IMR-90 (cell line): ENCODE measurements around the gene KCNMA1. TPM values are rescaled to one million over a fixed set of nuclear protein-coding genes. Genes with fewer than 3 reads are reported as not detected.

Source experiments
- ATAC-seq: fragments of 200-7000 bp; cut with Tn5 transposase; 2 replicates; pipeline ENCODE4 v1.9.1; 2020; ENCODE audit warnings: low read depth, mild to moderate bottlenecking, moderate library complexity
- BruUV-seq: library from RNA; stranded (reverse); fragments of 400-500 nt; replicated peaks from 2 replicates; lab custom pipeline; 2021; lab: Mats Ljungman, UMichigan
- CTCF ChIA-PET: fragments of 300-600 bp; formaldehyde crosslinking; extraction: SDS; loops from one replicate; lab custom pipeline; 2021; ENCODE audit warnings: antibody characterized with exemption; lab: Yijun Ruan, JAX
- POLR2A ChIA-PET: fragments of 300-600 bp; sonication (Branson Sonifier 250); formaldehyde crosslinking; loops from one replicate; lab custom pipeline; 2022; ENCODE audit warnings: antibody characterized with exemption; ENCODE audit not compliant: unreplicated experiment; lab: Charles Lee
- DNase-seq: peaks from one replicate; pipeline ENCODE4 v3.0.0; 2013
- H2AFZ ChIP-seq: replicated peaks from 2 replicates; pipeline ENCODE3; 2013; ENCODE audit warnings: low read length, mild to moderate bottlenecking; ENCODE audit not compliant: poor library complexity
- H2AK5ac ChIP-seq: 2 replicates; pipeline ENCODE4 v1.6.1; 2013; ENCODE audit warnings: low read depth, low read length, inconsistent platforms
- H2AK9ac ChIP-seq: replicated peaks from 2 replicates; pipeline ENCODE3; 2013; ENCODE audit warnings: mild to moderate bottlenecking, low read depth, low read length, moderate library complexity; ENCODE audit not compliant: poor library complexity
- H2BK120ac ChIP-seq: 2 replicates; pipeline ENCODE4 v1.6.1; 2013; ENCODE audit warnings: low read depth, low read length, inconsistent platforms
- H2BK15ac ChIP-seq: 3 replicates; pipeline ENCODE4 v1.6.1; 2013; ENCODE audit warnings: low read depth, low read length, inconsistent platforms
- H2BK20ac ChIP-seq: 2 replicates; pipeline ENCODE4 v1.6.1; 2013; ENCODE audit warnings: low read depth, mild to moderate bottlenecking, inconsistent platforms, low read length, moderate library complexity
- H2BK5ac ChIP-seq: 2 replicates; pipeline ENCODE4 v1.6.1; 2013; ENCODE audit warnings: mild to moderate bottlenecking, low read depth, low read length, inconsistent platforms; ENCODE audit not compliant: poor library complexity, severe bottlenecking
- H3K14ac ChIP-seq: replicated peaks from 2 replicates; pipeline ENCODE4 v1.6.1; 2013; ENCODE audit warnings: low read depth, low read length, inconsistent platforms
- H3K18ac ChIP-seq: 2 replicates; pipeline ENCODE4 v1.6.1; 2013; ENCODE audit warnings: low read depth, low read length, control low read depth
- H3K23ac ChIP-seq: 2 replicates; pipeline ENCODE4 v1.6.1; 2013; ENCODE audit warnings: low read depth, low read length, inconsistent platforms
- H3K27ac ChIP-seq: 2 replicates; pipeline ENCODE4 v1.5.1; 2013; ENCODE audit warnings: mild to moderate bottlenecking, control low read depth, low read length; ENCODE audit not compliant: insufficient read depth
- H3K27me3 ChIP-seq: 2 replicates; pipeline ENCODE4 v1.6.1; 2013; ENCODE audit warnings: low read length; ENCODE audit not compliant: control insufficient read depth, insufficient read depth
- H3K36me3 ChIP-seq: 2 replicates; pipeline ENCODE4 v1.6.1; 2013; ENCODE audit warnings: low read length, mixed read lengths; ENCODE audit not compliant: control insufficient read depth, insufficient read depth
- H3K4ac ChIP-seq: 2 replicates; pipeline ENCODE4 v1.6.1; 2013; ENCODE audit warnings: low read depth, low read length, inconsistent platforms
- H3K4me1 ChIP-seq: 2 replicates; pipeline ENCODE4 v1.6.1; 2013; ENCODE audit warnings: low read length, mixed read lengths; ENCODE audit not compliant: control insufficient read depth, insufficient read depth
- H3K4me2 ChIP-seq: 2 replicates; pipeline ENCODE4 v1.6.1; 2013; ENCODE audit warnings: low read depth, mild to moderate bottlenecking, control low read depth, low read length, moderate library complexity
- H3K4me3 ChIP-seq: 2 replicates; pipeline ENCODE4 v1.5.1; 2013; ENCODE audit warnings: low read depth, mild to moderate bottlenecking, control low read depth, low read length, moderate library complexity; ENCODE audit not compliant: insufficient read depth
- H3K56ac ChIP-seq: 2 replicates; pipeline ENCODE4 v1.6.1; 2013; ENCODE audit warnings: low read length, inconsistent platforms; ENCODE audit not compliant: insufficient read depth; ENCODE audit errors: extremely low read depth
- H3K79me1 ChIP-seq, 2 experiments: 2 replicates each; pipeline ENCODE4 v1.6.1; 2013; ENCODE audit warnings: low read length in 2 of 2, inconsistent platforms in 1 of 2, low read depth in 1 of 2
- H3K9ac ChIP-seq: 2 replicates; pipeline ENCODE4 v1.6.1; 2013; ENCODE audit warnings: low read depth, low read length, control low read depth
- H3K9me1 ChIP-seq: 2 replicates; pipeline ENCODE4 v1.6.1; 2013; ENCODE audit warnings: low read length, inconsistent platforms; ENCODE audit not compliant: insufficient read depth
- H3K9me3 ChIP-seq: 2 replicates; pipeline ENCODE4 v1.6.1; 2013; ENCODE audit warnings: low read length; ENCODE audit not compliant: control insufficient read depth, insufficient read depth
- H4K20me1 ChIP-seq: 2 replicates; pipeline ENCODE4 v1.6.1; 2013; ENCODE audit warnings: low read length, inconsistent platforms; ENCODE audit not compliant: insufficient read depth
- H4K5ac ChIP-seq: 2 replicates; pipeline ENCODE4 v1.6.1; 2013; ENCODE audit warnings: mild to moderate bottlenecking, low read depth, low read length, control low read depth
- H4K8ac ChIP-seq, 2 experiments: 2 replicates each; pipeline ENCODE4 v1.6.1; 2013; ENCODE audit warnings: low read depth in 2 of 2, low read length in 2 of 2, control low read depth in 1 of 2, inconsistent platforms in 1 of 2
- H4K91ac ChIP-seq: 2 replicates; pipeline ENCODE4 v1.6.1; 2013; ENCODE audit warnings: low read depth, low read length, inconsistent platforms; ENCODE audit not compliant: insufficient read depth
- BHLHE40 ChIP-seq: fragments of 150-350 bp; IDR thresholded peaks from 2 replicates; pipeline ENCODE4 v1.6.1; 2016; ENCODE audit warnings: mild to moderate bottlenecking, low read depth, low read length
- CHD1 ChIP-seq: IDR thresholded peaks from 2 replicates; pipeline ENCODE4 v1.6.1; 2012; ENCODE audit warnings: low read depth, low read length, improper control_type of control experiment
- CTCF ChIP-seq: conservative IDR thresholded peaks from 2 replicates; pipeline ENCODE4 v1.5.1; 2012; ENCODE audit warnings: mild to moderate bottlenecking, low read depth, low read length, improper control_type of control experiment
- FOS ChIP-seq: fragments of 150-350 bp; IDR thresholded peaks from 2 replicates; pipeline ENCODE4 v1.6.1; 2016; ENCODE audit warnings: low read depth, low read length
- MAFK ChIP-seq: IDR thresholded peaks from 2 replicates; pipeline ENCODE4 v1.6.1; 2012; ENCODE audit warnings: low read depth, low read length, improper control_type of control experiment
- MAZ ChIP-seq: IDR thresholded peaks from 2 replicates; pipeline ENCODE4 v1.6.1; 2012; ENCODE audit warnings: low read depth, mild to moderate bottlenecking, low read length, improper control_type of control experiment, moderate library complexity, borderline replicate concordance
- NFE2L2 ChIP-seq: fragments of 150-350 bp; IDR thresholded peaks from 2 replicates; pipeline ENCODE4 v1.6.1; 2016; ENCODE audit warnings: low read depth, mild to moderate bottlenecking, low read length
- POLR2A ChIP-seq: IDR thresholded peaks from 2 replicates; pipeline ENCODE4 v1.6.1; 2012; ENCODE audit warnings: mild to moderate bottlenecking, low read depth, low read length
- RAD21 ChIP-seq: IDR thresholded peaks from 2 replicates; pipeline ENCODE4 v1.6.1; 2012; ENCODE audit warnings: low read length, improper control_type of control experiment
- USF2 ChIP-seq: fragments of 150-350 bp; IDR thresholded peaks from 2 replicates; pipeline ENCODE4 v1.6.1; 2017; ENCODE audit warnings: mild to moderate bottlenecking, antibody characterized with exemption, low read length, low read depth
- WGBS, 2 experiments: methylation state at CpG; one replicate each; pipeline versions ENCODE4 v1.1.5 to v1.1.7; 2013; ENCODE audit warnings: missing lambda C conversion rate in 2 of 2; ENCODE audit not compliant: insufficient read length in 1 of 2; ENCODE audit errors: extremely low coverage in 2 of 2; 5-methylcytosine and 5-hydroxymethylcytosine counted together
- dilution Hi-C: fragments of 300-500 bp; cut with HindIII; formaldehyde crosslinking; loops from one replicate; pipeline ENCODE4 v1.14.3; 2018; ENCODE audit warnings: low sequenced_read_pairs; ENCODE audit not compliant: unreplicated experiment
- in situ Hi-C: fragments of 300-500 bp; cut with MboI; formaldehyde crosslinking; loops from 3 replicates; pipeline ENCODE4 v1.14.3; 2019; ENCODE audit warnings: low sequenced_read_pairs, inconsistent platforms, mixed read lengths
- intact Hi-C: fragments of 100-400 bp; cut with micrococcal nuclease; formaldehyde crosslinking; loops from 2 replicates; pipeline ENCODE4 v1.10.0; 2022
- polyA plus RNA-seq, 3 experiments: library from polyadenylated mRNA; depleted of rRNA; stranded (reverse); fragments of >200 nt; gene quantifications; 2 replicates each; pipeline ENCODE4 v1.2.3, GENCODE V29; 2012; ENCODE audit warnings: low replicate concordance in 1 of 3
- total RNA-seq: library from RNA; depleted of rRNA; stranded (reverse); fragments of >200 nt; gene quantifications from 2 replicates; pipeline ENCODE4 v1.2.3, GENCODE V29; 2012

The KCNMA1 gene
- total and polyA plus RNA-seq, 2 of the 4 experiments (the other 2 are of a cell fraction), result 25.6 to 29.6 TPM

- no peak for DNase-seq
- POLR2A ChIA-PET, result no interaction called here
- no peak overlapping the region for H2AFZ ChIP-seq
These were observed 2.0 kb downstream of the KCNMA1 start for GRCh38 chr10:77635402-77636227.

More at GRCh38 chr10:77635402-77636227, 2.0 kb downstream of the KCNMA1 start:
- no peak overlapping the region for H2BK20ac ChIP-seq
- H2BK15ac ChIP-seq, result no peak overlapping the region; the same call in 2 of the 3 replicates
- no peak overlapping the region; the same call in 1 of the 2 replicates for H3K14ac ChIP-seq
- CTCF ChIA-PET, result interaction anchor here (0.7 to 1.9 kb wide), 3 partner anchors 243 to 470 kb away, joined by 3 to 7 read pairs (median 4); no protein-coding TSS in a partner anchor
- no peak overlapping the region for H4K8ac ChIP-seq
- H2AK5ac ChIP-seq, result no peak overlapping the region; the same call in 1 of the 2 replicates
- ATAC-seq, result no peak
- H3K4me2 ChIP-seq, result peak overlapping the region; percentile 98; the same call in 1 of the 2 replicates
- no peak overlapping the region for H3K4ac ChIP-seq
- no CpG with 5 or more reads among the region's 13 CpGs for WGBS, 2 experiments
- no peak overlapping the region for H3K4me3 ChIP-seq
- peaks cover 4% of the 10 kb centered on the region; the same call in 1 of the 2 replicates for H3K4me1 ChIP-seq
- no peak overlapping the region for H3K27ac ChIP-seq
- H3K79me1 ChIP-seq, result peaks cover 0 to 33% of the 10 kb centered on the region in 2 experiments; a peak in 2 of 4 replicates
- dilution Hi-C loops (no loop called here), intact Hi-C loops (loop anchor here (2.0 to 5.0 kb wide), 2 partner anchors 128 to 141 kb away; no protein-coding TSS in a partner anchor), in situ Hi-C loops (no loop called here)
- no peaks in the 10 kb centered on the region for H3K9me3 ChIP-seq
- H3K9ac ChIP-seq, result no peak overlapping the region
- H3K36me3 ChIP-seq, result no peaks in the 10 kb centered on the region
- H3K23ac ChIP-seq, result peak overlapping the region; percentile 36
- no peak overlapping the region for H3K18ac ChIP-seq
- no peak for TF ChIP-seq USF2
- no peak for TF ChIP-seq NFE2L2
- TF ChIP-seq POLR2A, result no peak
- no peak for TF ChIP-seq BHLHE40
- TF ChIP-seq CTCF, result no peak
- no peak for TF ChIP-seq MAZ
- no peak for TF ChIP-seq RAD21
- no peak for TF ChIP-seq MAFK
- no peak for TF ChIP-seq CHD1
- TF ChIP-seq FOS, result no peak
- H2BK5ac ChIP-seq, result no peak overlapping the region
- peaks cover 18% of the 10 kb centered on the region for H3K27me3 ChIP-seq
- H4K5ac ChIP-seq, result no peak overlapping the region
- H4K20me1 ChIP-seq, result no peaks in the 10 kb centered on the region
- no peak overlapping the region for H3K56ac ChIP-seq
- BruUV-seq, result no TSS peak
- peak overlapping the region; percentile 20 for H2AK9ac ChIP-seq
- no peak overlapping the region for H4K91ac ChIP-seq
- peak overlapping the region; percentile 5; the same call in 1 of the 2 replicates for H2BK120ac ChIP-seq
- H3K9me1 ChIP-seq, result peaks cover 6% of the 10 kb centered on the region; the same call in 1 of the 2 replicates
